Amniotic epithelial cell (primary cell): ENCODE measurements around the gene CLEC12A.
"Not testable (repeated sequence)": the region's sequence is repeated elsewhere in the genome, so short reads cannot be mapped to it uniquely, and the experiment has no call there.

Experiments used
- DNase-seq: peaks from one replicate; pipeline ENCODE4 v3.0.0-alpha.2; 2010; ENCODE audit warnings: low read depth

Gene CLEC12A

GRCh38 chr12:9973949-9974348 lies 2.7 kb downstream of the CLEC12A start:
- DNase-seq: no peak

GRCh38 chr12:9974731-9975130 lies 3.5 kb downstream of the CLEC12A start:
- DNase-seq: not testable (repeated sequence)

- DNase-seq: no peak
These were observed 4.4 kb downstream of the CLEC12A start for GRCh38 chr12:9975614-9976013.

DNA sequence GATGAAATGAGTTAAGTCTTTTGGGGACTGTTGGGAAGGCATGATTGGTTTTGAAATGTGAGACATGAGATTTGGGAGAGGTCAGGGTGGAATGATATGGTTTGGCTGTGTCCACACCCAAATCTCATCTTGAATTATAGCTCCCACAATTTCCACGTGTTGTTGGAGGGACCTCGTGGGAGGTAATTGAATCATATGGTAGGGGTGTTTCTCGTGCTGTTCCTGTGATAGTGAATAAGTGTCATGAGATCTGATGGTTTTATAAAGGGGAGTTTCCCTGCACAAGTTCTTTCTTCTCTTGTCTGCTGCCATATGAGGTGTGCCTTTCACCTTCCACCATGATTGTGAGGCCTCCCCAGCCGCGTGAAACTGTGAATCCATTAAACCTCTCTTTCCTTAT lies 5.4 kb downstream of the CLEC12A start:
- DNase-seq: not testable (repeated sequence)

DNA sequence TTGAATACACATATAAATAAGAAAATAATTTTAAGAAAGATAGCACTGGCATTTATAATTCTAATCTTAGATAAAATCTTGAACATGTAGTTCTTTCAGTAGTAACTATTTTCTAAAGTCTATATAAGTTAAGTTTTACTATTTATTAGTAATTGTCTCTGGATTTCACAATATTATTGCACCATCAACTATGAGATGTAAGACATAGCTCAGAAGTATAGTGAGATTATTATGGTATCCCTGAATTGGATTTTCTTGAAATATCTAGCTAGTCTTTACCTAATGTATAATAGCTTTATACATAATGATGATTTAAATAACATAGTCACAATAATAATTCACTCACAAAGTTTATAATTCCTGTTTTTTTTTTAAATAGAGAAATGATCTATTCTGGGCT lies 6.7 kb downstream of the CLEC12A start:
- peak; percentile 39 for DNase-seq

DNA sequence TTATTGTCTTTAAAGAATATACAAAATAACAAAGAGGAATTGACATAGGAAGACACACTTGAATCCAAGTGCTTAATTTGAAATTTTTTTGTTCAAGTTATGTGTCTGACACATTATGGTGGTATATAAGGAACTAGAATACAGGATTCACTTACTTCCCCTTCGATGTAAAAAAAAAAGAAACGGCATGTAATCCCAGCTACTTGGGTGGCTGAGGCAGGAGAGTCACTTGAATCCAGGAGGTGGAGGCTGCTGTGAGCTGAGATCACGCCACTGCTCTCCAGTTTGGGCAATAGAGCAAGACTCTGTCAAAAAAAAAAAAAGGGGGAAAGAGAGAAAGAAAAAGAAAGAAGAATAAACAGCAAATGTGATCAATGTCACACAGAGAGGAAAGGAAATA lies 8.9 kb downstream of the CLEC12A start:
- DNase-seq: no peak

DNA sequence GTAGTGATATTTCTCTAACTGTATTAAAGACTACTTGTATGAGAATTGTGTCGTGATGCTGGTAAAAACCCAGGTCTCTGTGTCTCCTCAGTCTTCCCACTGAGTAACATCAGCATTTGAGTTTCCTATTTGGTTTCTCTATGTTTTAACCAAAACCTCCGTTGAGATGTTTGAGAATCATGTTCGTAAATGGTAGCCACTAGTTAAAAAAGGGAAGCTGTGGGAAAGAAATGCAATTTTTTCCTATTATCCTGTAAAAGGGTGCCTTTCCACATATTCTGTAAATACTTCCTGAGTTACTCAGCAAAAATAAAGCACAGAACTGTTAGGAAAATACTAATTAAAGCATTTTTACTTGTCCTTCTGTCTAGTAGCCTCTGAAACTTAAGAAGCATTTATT lies 20.7 kb downstream of the CLEC12A start:
- no peak for DNase-seq

DNA sequence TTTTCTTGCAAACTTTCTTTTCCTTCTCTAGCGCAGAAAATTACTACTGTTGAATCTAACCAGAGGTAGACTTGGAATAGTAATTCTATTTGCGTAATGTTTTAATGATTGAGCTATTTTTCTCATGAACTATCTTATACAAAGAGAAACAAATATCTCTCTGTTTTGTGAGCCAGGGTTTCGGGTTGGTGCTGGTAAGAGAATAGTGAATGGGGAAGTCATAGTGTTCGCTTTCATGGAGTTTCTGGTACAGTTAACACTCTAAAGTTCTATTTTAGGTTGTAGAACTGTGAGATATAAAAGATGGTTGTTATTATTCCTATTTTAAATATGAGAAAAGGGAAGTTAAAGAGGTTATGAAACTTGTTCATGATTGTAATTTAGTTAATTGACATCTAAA lies 21.1 kb downstream of the CLEC12A start:
- no peak for DNase-seq

DNA sequence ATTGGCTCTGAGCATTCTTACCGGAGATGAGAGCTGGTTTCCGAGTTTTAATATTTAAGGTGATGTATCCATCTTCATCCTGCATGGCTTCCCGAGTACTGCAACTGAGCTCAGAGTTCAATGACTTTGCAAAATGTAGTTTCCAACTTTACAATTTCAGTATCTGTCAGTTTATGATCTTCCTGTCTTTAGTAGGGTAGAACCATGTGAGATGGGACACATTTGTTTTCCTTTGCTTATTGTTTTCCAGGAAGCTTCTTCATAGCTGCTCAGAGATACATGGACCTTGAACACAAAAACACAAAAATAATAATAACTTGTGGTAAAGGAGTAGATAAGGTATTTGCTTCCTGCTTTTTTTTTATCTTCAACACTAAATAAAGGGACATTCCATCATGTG lies 27.8 kb downstream of the CLEC12A start, which contains the start of gene CLEC1B:
Gene CLEC1B (minus strand): TSS at position 106 of the 400 bp plus-strand sequence. CDS start 21 bp downstream, at position 85.
- peak; percentile 21 for DNase-seq

GRCh38 chr12:10001171-10001776 lies 30.1 kb downstream of the CLEC12A start:
- DNase-seq: peak; percentile 91

DNA sequence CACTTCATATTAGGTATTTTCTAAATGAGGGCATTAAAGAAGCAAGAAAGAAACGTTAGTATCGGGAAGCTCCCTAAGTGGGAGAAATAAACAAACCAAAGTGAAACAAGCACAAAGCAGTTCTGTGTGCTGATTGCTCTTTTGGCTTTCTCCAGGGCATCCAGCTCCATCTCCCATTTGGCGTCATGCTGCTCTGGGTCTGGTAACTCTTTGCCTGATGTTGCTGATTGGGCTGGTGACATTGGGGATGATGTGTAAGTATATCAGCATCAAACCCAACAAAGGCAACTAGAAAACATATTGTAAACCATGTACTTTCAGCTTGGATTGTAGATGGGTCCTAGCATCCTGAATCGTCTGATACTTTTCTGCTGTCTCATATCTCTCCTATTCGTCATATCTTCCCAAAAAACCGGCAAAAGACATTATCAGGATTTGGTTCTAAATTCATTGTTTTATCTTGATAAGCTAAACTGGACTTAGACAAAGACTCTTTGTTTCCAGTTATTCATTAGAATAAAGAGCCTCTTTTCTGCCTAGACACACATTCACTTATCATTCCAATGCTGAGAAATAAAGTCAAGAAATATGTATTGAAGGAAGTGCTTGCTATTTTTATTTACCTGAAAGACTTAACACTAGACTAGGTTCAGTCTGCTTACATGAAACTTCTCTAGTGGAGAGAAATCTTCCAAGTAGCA lies 41.6 kb downstream of the CLEC12A start:
- no peak for DNase-seq

DNA sequence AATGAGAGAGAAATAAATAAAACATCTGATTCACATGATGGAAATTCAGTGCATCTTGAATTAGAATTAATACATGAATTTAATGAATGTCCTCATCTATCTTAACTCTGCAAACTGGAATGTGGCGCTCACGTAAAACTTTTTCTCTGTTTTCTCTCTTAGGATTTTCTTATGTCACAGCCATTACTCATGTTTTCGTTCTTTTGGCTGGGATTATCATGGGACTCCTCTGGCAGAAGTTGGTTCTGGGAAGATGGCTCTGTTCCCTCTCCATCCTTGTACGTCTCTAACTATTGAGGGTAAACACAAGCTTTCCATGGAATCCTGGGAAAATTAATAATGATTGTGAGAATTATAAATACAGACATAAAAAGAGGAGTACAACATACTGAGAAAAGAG lies 44.2 kb downstream of the CLEC12A start:
- no peak for DNase-seq

- DNase-seq: peak; percentile 34
These were observed 45.7 kb downstream of the CLEC12A start for GRCh38 chr12:10016881-10017280.

DNA sequence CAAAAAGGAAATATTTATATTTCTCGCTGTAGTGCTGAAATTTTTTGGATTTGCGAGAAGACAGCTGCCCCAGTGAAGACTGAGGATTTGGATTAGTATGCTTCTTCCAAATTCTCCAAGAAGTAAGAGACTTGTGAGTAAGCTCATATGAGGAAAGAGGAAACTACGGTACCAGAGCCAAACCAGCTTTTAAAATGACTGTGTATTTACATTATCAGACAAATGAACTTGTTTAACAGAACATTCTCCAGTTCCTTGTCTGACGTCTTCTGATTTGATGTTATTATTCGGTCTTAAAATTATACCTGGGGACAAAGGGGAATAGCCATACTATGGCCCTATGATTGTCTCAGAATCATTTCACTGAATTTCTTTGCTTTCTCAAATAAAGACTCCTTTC lies 47.2 kb downstream of the CLEC12A start:
- peak; percentile 42 for DNase-seq

DNA sequence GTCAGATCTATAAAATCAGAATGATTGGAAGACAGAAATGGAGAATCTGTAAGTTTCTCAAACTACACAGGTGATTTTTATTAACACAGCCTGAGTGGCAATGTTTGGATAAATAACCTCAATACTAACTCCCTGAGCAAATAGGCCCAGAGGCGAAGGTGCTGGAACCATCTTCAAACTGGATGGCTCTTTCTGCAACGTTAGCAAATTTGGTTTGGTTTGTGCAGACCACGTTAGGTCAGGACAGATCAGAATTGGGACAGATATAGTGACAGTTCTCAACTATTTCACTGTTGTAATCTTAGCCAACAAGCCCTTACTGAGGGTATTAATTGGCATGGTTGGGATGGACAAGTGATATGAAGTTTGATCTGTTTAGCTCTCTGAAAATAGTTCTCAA lies 50.1 kb downstream of the CLEC12A start:
- DNase-seq: no peak

DNA sequence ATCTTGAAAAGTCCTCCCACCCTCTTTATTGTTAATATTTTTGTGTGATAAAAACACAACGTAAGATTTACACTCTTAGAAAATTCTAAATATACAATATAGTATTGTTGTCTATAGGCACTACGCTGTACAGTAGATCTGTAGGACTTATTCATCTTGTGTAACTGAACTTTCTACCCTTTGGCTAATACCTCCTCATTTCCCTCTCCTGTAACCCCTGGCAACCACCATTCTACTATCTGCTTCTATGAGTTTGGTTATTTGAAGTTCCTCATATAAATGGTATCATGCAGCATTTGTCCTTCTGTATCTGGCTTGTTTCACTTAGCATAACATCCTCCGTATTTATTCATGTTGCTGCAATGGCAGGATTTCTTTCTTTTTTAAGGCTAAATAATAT lies 54.0 kb downstream of the CLEC12A start:
- DNase-seq: no peak

- not testable (repeated sequence) for DNase-seq
These were observed 55.5 kb downstream of the CLEC12A start for GRCh38 chr12:10026666-10027065.

- no peak for DNase-seq
These were observed 56.1 kb downstream of the CLEC12A start for GRCh38 chr12:10027311-10027710.

DNA sequence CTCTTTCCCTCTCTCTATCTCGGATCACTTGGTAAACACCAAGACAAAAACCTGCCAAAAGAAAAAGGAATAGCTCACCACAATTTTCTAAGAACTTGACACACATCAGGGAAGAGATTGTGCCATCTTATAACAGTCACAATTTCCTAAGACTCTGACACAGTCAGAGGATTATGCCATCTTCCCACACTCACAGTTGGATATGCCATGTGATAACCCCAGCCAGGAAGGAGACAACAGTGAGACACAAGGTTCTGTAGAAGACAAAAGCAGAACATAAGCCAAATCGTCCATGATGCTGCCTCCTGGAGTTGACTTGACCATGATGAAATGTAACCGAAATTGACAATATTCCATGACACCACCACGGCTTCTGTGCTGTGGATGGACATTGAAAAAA lies 56.5 kb downstream of the CLEC12A start:
- peak; percentile 83 for DNase-seq

GRCh38 chr12:10030446-10030845 lies 59.2 kb downstream of the CLEC12A start, which contains the start of gene CLEC9A:
Gene CLEC9A (plus strand): TSS chr12:10030682. CDS start chr12:10052688, 22,006 bp downstream.
- DNase-seq: no peak

- DNase-seq: no peak
These were observed 60.1 kb downstream of the CLEC12A start for GRCh38 chr12:10031321-10031720.

- DNase-seq: peak; percentile 87
These were observed 60.6 kb downstream of the CLEC12A start for GRCh38 chr12:10031771-10032175.

DNA sequence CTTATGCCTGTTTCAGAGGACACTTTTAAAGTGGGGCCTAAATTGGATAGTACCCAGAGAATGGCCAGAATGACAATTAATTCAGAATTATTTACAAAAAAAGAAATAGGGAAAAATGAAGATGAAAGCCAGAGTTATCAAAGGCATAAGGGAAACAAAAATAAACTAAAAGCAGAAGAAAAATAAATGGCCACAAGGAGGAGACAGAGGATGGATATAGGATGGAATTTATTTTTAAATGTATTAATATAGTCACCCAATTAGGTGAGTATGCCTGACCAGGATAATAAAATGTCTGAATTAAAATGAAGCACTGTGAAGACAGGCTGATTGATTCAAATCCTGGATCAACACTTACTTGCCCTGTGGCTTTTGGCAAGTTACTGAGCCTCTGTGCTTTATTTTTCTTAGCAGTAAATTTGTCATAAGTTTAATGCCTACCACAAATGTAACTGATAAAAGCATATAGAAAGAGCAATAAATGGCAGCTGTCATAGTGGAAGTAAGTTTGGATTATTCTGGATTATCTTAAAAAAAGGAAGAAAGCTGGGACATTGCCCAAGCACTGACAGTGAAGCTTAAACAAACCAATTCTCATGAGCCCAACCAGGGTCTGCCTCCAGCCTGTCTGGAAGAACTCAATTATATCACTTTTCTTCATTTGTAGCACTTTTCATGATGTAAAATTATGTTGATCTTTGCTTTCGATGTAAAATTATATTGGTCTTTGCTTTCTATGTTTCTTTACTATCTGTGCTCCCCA lies 62.8 kb downstream of the CLEC12A start:
- peak; percentile 21 for DNase-seq
